Neural crest cell (in vitro differentiated cells): ENCODE results near the gene COQ7. TPM values are rescaled to one million over a fixed set of nuclear protein-coding genes. Genes with fewer than 3 reads are reported as not detected.

Experiments
- DNase-seq: peaks from one replicate; pipeline ENCODE4 v3.0.0; 2021; ENCODE audit warnings: low read depth, mixed read lengths, low spot score
- H3K27ac Mint-ChIP-seq: one replicate; pipeline ENCODE4 v1.8.0; 2021; ENCODE audit warnings: mild to moderate bottlenecking, mixed read lengths; ENCODE audit not compliant: unreplicated experiment
- H3K27me3 Mint-ChIP-seq: 2 replicates; pipeline ENCODE4 v1.8.0; 2021; ENCODE audit warnings: low read depth, mild to moderate bottlenecking, mixed read lengths
- H3K36me3 Mint-ChIP-seq: 2 replicates; pipeline ENCODE4 v1.8.0; 2021; ENCODE audit warnings: low read depth, mild to moderate bottlenecking, mixed read lengths
- H3K4me1 Mint-ChIP-seq: 2 replicates; pipeline ENCODE4 v1.8.0; 2021; ENCODE audit warnings: mixed read lengths
- H3K4me3 Mint-ChIP-seq: one replicate; pipeline ENCODE4 v1.8.0; 2021; ENCODE audit warnings: mild to moderate bottlenecking, mixed read lengths
- H3K9me3 Mint-ChIP-seq: 2 replicates; pipeline ENCODE4 v1.8.0; 2021; ENCODE audit warnings: mixed read lengths
- total RNA-seq: library from RNA; stranded (reverse); gene quantifications from 2 replicates; pipeline ENCODE4 v1.2.1, GENCODE V29; 2021
- TF ChIP-seq, protein P1 (sequence below): fragments of 200-600 bp; sonication (generic); conservative IDR thresholded peaks from 2 replicates; pipeline ENCODE4 v1.5.0; 2021; ENCODE audit warnings: antibody characterized with exemption, mild to moderate bottlenecking

COQ7 gene
- total RNA-seq, 1 donor from 2014 or later = 25.6 TPM

GRCh38 chr16:19123535-19124178, 56.2 kb downstream of the COQ7 start:
- no peak for DNase-seq
- no peaks in the 10 kb centered on the region for H3K27me3 Mint-ChIP-seq
- no peak overlapping the region for H3K27ac Mint-ChIP-seq
- H3K36me3 Mint-ChIP-seq = peaks cover 19% of the 10 kb centered on the region
- TF ChIP-seq, protein P1, sequence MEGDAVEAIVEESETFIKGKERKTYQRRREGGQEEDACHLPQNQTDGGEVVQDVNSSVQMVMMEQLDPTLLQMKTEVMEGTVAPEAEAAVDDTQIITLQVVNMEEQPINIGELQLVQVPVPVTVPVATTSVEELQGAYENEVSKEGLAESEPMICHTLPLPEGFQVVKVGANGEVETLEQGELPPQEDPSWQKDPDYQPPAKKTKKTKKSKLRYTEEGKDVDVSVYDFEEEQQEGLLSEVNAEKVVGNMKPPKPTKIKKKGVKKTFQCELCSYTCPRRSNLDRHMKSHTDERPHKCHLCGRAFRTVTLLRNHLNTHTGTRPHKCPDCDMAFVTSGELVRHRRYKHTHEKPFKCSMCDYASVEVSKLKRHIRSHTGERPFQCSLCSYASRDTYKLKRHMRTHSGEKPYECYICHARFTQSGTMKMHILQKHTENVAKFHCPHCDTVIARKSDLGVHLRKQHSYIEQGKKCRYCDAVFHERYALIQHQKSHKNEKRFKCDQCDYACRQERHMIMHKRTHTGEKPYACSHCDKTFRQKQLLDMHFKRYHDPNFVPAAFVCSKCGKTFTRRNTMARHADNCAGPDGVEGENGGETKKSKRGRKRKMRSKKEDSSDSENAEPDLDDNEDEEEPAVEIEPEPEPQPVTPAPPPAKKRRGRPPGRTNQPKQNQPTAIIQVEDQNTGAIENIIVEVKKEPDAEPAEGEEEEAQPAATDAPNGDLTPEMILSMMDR = no peak
- peaks cover 7% of the 10 kb centered on the region for H3K9me3 Mint-ChIP-seq
- peaks cover 9% of the 10 kb centered on the region for H3K4me1 Mint-ChIP-seq
- no peak overlapping the region for H3K4me3 Mint-ChIP-seq

DNA sequence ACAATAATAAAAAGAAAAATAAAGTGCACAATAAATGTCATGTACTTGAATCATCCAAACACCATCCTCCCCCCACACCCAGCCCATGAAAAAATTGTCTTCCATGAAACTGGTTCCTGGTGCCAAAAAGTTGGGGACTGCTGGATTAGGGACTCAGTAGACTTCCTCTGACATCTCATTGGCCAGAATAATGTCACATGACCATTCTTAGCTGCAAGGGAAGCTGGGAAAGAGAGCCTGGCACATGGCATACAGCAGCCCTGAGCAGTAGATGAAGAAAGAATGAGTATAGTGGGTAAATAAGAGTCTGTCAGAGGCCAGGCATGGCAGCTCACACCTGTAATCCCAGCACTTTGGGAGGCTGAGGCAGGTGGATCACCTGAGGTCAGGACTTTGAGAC, 58.9 kb downstream of the COQ7 start:
- Mint-ChIP-seq H3K36me3 (peaks cover 16% of the 10 kb centered on the region), H3K4me3 (no peak overlapping the region), H3K27ac (no peak overlapping the region), H3K9me3 (peaks cover 7% of the 10 kb centered on the region), H3K27me3 (no peaks in the 10 kb centered on the region), H3K4me1 (peaks cover 29% of the 10 kb centered on the region)
- no peak for DNase-seq
- TF ChIP-seq, protein P1 = no peak

DNA sequence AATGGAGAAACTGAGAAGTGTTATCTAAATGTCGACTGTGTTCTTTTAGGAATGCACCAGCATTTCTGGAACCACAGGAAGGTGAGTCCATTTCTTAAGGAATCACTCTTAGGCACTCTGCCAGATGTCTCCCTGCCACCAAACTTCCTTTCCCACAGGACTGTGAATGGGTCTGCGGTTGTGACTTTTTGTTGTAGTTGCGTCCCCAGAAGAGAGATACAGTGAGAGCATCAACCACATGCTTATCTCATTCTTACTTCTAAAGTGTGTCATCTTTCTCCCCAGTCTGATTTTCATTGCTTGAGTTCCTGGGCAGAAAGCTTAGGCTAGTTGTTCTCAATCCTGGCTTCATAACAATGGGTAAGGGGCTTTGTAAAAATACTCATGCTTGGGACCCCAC, 59.8 kb downstream of the COQ7 start:
- Mint-ChIP-seq H3K4me1 (peaks cover 36% of the 10 kb centered on the region), H3K36me3 (peaks cover 16% of the 10 kb centered on the region), H3K27me3 (no peaks in the 10 kb centered on the region), H3K9me3 (peaks cover 7% of the 10 kb centered on the region), H3K27ac (no peak overlapping the region), H3K4me3 (no peak overlapping the region)
- TF ChIP-seq, protein P1 = no peak
- no peak for DNase-seq

GRCh38 chr16:19127674-19128131, 60.3 kb downstream of the COQ7 start:
- TF ChIP-seq, protein P1 = no peak
- no peaks in the 10 kb centered on the region for H3K27me3 Mint-ChIP-seq
- H3K9me3 Mint-ChIP-seq = peaks cover 7% of the 10 kb centered on the region
- peak overlapping the region; percentile 28 for H3K27ac Mint-ChIP-seq
- H3K4me3 Mint-ChIP-seq = no peak overlapping the region
- peaks cover 13% of the 10 kb centered on the region for H3K36me3 Mint-ChIP-seq
- H3K4me1 Mint-ChIP-seq = peaks cover 32% of the 10 kb centered on the region
- no peak for DNase-seq

GRCh38 chr16:19128454-19129200, 61.2 kb downstream of the COQ7 start:
- no peak overlapping the region for H3K4me3 Mint-ChIP-seq

More at GRCh38 chr16:19128454-19129200, 61.2 kb downstream of the COQ7 start:
- no peak for DNase-seq
- Mint-ChIP-seq H3K4me1 (peaks cover 32% of the 10 kb centered on the region), H3K27ac (no peak overlapping the region), H3K36me3 (peaks cover 12% of the 10 kb centered on the region), H3K27me3 (no peaks in the 10 kb centered on the region), H3K9me3 (peaks cover 7% of the 10 kb centered on the region)
- TF ChIP-seq, protein P1 = no peak

Other genes starting within 250 kb of the COQ7 start
- gene SMG1, start 141.2 kb upstream of the COQ7 start, total RNA-seq = 87.1 and 93.3 TPM in 2 replicates
- gene TMC7, start 83.7 kb upstream of the COQ7 start, total RNA-seq = 3.1 and 3.9 TPM in 2 replicates
- 20.2 and 21.8 TPM in 2 replicates for gene ITPRIPL2, start 46.4 kb downstream of the COQ7 start, total RNA-seq
- 3.1 and 3.6 TPM in 2 replicates for gene SYT17, start 100.6 kb downstream of the COQ7 start, total RNA-seq
- not detected in 2 replicates for gene CLEC19A, start 218.1 kb downstream of the COQ7 start, total RNA-seq